Measurements from ENCODE around the gene GPR176.
"Not testable (repeated sequence)": the region's sequence is repeated elsewhere in the genome, so short reads cannot be mapped to it uniquely, and the experiment has no call there.

The GPR176 gene

DNA sequence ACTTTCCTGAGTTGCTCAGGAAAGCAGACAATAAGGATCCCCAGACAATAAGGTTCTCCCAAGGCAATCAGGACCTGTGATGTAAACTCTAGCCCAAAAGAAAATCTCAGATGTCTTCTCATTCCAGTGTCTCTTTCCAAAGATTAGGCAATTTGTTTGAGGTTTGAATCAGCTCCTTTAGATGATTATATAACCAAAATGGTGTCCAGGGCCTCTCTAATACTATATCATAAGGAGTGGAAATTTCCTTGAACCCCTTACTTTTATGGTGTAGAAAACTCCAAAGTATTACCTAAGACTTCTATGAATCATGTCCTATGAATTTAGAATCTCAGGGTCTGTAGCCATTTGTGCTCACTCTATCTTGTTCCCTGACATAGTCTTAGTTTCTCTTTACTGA lies 65.9 kb downstream of the GPR176 start:
- no peak for DNase-seq

- DNase-seq: no peak
These were observed 67.8 kb downstream of the GPR176 start for GRCh38 chr15:39852250-39852649.

DNA sequence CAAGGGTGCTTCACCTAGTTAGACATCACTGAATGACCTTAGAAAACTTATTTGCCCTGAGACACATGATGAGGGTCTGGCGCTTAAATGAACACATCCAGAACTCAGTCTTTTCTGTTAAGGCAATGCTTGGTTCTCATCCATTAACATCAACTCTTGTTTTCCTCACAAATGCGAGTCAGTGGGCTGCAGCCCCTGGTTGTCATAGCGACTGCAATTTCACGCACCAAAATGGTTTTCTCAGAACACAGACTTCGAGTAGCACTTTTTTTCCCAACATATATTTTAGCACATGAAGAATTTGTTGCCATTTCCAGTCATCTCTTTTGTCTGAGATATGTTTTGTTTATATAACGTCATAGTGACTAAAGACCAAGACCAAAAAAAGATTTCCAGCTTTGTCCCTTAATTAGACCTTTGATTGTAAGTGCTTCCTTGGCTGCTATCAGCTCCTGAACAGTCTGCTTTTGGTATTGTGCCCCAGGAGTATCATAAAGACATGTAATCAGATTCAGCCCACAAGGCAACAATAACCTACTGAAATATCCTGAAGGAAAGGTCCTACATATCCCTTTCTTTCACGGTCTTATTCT lies 68.5 kb downstream of the GPR176 start:
- DNase-seq: no peak

DNA sequence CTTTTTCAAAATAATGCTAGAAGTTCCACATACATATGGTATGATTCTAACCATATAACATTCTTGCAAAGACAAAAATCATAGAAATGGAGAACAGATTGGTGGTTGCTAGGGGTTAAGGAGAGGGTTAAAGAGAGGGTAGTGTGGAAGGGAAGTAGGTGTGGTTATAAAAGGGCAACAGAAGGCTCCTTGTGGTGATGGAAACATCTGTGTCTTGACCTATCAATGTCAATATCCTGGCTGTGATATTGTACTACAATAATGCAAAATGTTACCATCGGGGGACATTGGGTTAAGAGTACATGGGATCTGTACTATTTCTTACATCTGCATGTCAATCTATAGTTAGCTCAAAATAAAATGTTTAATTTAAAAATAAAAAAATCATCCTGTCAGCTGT lies 69.6 kb downstream of the GPR176 start:
- DNase-seq: no peak

- no peak for DNase-seq
These were observed 74.0 kb downstream of the GPR176 start for GRCh38 chr15:39846108-39846507.

- DNase-seq: no peak
These were observed 74.5 kb downstream of the GPR176 start for GRCh38 chr15:39845582-39845981.

GRCh38 chr15:39843565-39843964 lies 76.5 kb downstream of the GPR176 start:
- no peak for DNase-seq

- DNase-seq: no peak
These were observed 82.6 kb downstream of the GPR176 start for GRCh38 chr15:39837454-39837853.

DNA sequence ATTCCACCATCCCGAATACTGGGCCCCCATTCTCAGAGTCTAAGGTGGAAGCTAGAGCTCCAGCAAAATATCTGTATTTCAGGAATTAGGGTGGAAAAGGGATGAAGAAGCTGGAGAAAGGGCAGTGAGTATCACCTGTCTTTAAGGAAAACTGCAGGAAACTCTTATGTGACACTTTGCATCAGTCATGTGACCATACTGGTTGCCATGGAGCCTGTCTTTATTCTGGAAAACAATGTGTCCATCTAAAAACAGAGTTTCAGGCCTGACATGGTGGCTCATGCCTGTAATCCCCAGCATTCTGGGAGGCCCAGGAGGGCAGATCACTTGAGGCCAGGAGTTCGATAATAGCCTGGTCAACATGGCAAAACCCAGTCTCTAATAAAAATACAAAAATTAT lies 84.5 kb downstream of the GPR176 start:
- DNase-seq: no peak

GRCh38 chr15:39834256-39834655 lies 85.8 kb downstream of the GPR176 start:
- DNase-seq: no peak

GRCh38 chr15:39833515-39833981 lies 86.5 kb downstream of the GPR176 start:
- no peak for DNase-seq

DNA sequence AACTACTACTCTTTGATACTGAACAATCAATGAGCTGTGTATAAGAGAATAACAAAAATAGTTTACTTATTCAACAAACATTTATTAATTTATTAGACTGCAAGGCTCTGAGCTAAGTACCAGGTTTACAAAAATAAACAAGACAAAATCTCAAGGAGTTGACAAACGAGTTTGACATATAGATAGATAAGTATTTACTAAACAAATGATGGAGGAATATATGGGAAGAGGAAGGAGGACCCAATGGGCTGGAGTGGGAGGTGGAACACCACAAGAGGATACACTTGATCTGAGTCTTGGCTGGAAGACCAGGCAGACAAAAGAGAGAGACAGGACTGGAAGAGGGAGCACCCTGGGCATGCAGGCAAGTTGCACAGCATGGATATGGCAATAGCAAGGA lies 89.9 kb downstream of the GPR176 start:
- DNase-seq: no peak

- DNase-seq: no peak
These were observed 91.6 kb downstream of the GPR176 start for GRCh38 chr15:39828374-39828931.

- no peak for DNase-seq
These were observed 93.1 kb downstream of the GPR176 start for GRCh38 chr15:39826975-39827374.

GRCh38 chr15:39823634-39824033 lies 96.4 kb downstream of the GPR176 start:
- DNase-seq: no peak

DNA sequence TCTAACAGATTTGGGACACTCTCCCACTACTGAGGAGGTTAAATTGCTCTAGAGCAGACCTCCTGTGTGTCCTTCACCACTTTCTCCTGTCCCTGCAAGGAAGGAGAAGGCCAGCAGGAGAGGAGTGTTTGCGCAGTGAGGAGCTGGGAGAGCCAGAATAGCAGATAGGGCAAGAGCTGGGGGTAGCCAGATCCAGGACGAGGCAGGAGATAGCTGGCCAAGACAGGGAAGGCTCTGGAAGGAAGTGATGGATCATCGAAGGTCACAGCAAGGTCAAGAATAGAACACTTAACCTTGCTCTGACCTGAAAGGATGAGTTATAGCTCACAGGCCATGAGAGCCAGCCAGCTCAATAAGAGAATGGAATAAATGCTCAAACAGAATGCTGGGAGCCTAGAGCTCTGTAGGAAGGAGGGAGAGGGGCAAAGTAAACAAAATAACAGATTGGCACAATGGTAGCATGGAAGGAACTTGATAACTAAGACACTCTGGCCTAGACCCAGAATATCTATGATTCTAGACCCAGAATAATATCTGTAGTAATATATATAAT lies 99.9 kb downstream of the GPR176 start:
- DNase-seq: no peak

- DNase-seq: no peak
These were observed 100.5 kb downstream of the GPR176 start for GRCh38 chr15:39819533-39819932.

DNA sequence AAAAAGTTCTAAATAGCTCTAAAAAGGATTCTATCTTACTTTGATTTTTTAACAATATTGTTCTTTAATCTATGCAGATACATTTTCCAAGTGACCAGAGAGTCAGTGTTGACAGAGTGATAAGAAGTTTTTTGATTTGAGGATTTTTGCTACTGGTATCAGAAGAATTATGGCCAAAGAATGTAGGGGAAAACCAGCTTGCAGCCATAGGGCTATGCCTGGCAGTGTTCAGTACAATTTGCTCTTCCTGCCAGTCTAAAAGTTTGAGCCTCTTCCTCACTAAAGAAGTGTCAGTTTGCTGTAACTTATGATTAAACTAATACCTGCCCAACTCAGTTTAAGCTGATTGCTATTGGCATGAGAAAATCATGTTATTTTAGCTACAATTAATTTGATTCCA lies 102.2 kb downstream of the GPR176 start:
- no peak for DNase-seq

- no peak for DNase-seq
These were observed 105.6 kb downstream of the GPR176 start for GRCh38 chr15:39814489-39814888.

DNA sequence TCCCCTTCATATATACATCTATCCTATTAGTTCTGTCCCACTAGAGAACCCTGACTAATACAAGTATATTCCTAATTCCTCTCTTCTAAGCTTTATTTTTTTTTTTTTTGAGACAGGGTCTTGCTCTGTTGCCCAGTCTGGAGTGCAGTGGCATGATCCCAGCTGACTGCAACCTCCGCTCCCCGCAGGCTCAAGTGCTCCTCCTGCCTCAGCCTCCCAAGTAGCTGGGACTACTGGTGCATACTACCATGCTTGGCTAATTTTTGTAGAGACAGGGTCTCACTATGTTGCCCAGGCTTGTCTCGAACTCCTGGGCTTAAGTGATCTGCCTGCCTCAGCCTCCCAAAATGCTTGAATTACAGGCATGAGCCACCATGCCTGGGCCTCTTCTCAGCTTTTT lies 107.4 kb downstream of the GPR176 start:
- not testable (repeated sequence) for DNase-seq

DNA sequence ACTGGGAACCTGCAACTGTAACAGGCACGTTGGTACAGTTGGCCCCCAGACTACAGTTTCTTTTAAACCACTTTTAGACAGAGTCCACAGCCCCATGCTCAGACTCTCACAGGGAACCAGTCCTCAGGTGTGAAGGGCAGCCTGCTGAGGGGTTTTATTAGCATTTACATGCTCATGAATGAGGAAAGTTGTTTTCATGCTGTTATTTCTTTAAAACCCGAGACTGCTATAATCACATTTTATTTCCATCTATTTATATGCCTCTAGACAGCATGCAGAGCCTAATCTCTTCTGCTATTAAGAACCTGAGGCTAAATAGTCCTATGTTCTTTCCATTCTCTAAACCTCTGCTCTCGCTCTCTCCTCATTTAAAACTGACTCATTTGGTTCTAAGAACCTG lies 111.2 kb downstream of the GPR176 start:
- DNase-seq: no peak

GRCh38 chr15:39807791-39808190 lies 112.3 kb downstream of the GPR176 start:
- no peak for DNase-seq

DNA sequence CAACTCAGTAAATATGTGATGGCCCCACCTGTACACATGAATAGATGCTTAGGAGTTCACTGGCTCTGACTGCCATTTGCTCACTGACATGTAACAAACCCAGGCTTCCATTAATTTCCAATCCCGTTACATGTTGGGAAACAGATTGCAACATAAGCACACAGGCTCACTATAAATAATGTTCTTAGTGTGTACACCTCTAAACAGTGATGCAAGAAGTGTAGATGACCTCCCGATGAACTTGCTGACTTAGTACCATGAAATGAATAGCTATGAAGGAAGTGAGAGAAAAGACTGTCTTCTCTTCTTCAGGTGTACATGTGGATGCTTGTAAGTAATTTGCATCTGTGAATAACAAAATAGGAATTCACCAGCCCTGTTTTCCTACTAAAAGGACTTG lies 116.0 kb downstream of the GPR176 start:
- no peak for DNase-seq

GRCh38 chr15:39803016-39803415 lies 117.0 kb downstream of the GPR176 start:
- DNase-seq: no peak

Data from stimulated activated CD4-positive, alpha-beta T cell treated with anti-CD3 and anti-CD28 coated beads, Interleukin-12 subunit alpha, Interleukin-12 subunit beta, amount 100 ng/mL, for 4 hours (primary cell).